Central memory CD8-positive, alpha-beta T cell (primary cell): Measurements from ENCODE around the gene MEF2A.
"Not testable (repeated sequence)": the region's sequence is repeated elsewhere in the genome, so short reads cannot be mapped to it uniquely, and the experiment has no call there.

ENCODE experiments used
- ATAC-seq: fragments of 150-1000 bp; cut with Tn5 transposase; replicated peaks from 2 replicates; pipeline ENCODE4 v1.10.0; 2022; ENCODE audit warnings: mild to moderate bottlenecking, moderate FRiP score, moderate number of reproducible peaks; ENCODE audit not compliant: poor library complexity, severe bottlenecking; ENCODE audit errors: extremely low read depth
- DNase-seq, 2 donors: peaks; one replicate each; pipeline ENCODE4 v3.0.0; 2021; ENCODE audit warnings: low spot score in 2 of 2
- H3K27ac Mint-ChIP-seq: one replicate; pipeline ENCODE4 v1.8.0; 2022; ENCODE audit warnings: low read depth, mild to moderate bottlenecking, moderate library complexity, mixed read lengths
- H3K27me3 Mint-ChIP-seq: one replicate; pipeline ENCODE4 v1.8.0; 2022; ENCODE audit warnings: mixed read lengths
- H3K36me3 Mint-ChIP-seq: one replicate; pipeline ENCODE4 v1.8.0; 2022; ENCODE audit warnings: mild to moderate bottlenecking, moderate library complexity, mixed read lengths; ENCODE audit not compliant: insufficient read depth
- H3K4me1 Mint-ChIP-seq: one replicate; pipeline ENCODE4 v1.8.0; 2022; ENCODE audit warnings: mixed read lengths
- H3K4me3 Mint-ChIP-seq: one replicate; pipeline ENCODE4 v1.8.0; 2022; ENCODE audit warnings: mild to moderate bottlenecking, moderate library complexity, mixed read lengths
- H3K9me3 Mint-ChIP-seq: one replicate; pipeline ENCODE4 v1.8.0; 2022; ENCODE audit warnings: mixed read lengths

Gene MEF2A

GRCh38 chr15:99645543-99645935, 79.8 kb downstream of the MEF2A start:
- Mint-ChIP-seq H3K36me3 (peaks cover 11% of the 10 kb centered on the region), H3K9me3 (peaks cover 6% of the 10 kb centered on the region), H3K27me3 (no peaks in the 10 kb centered on the region), H3K4me3 (no peak overlapping the region), H3K4me1 (peaks cover 10% of the 10 kb centered on the region), H3K27ac (no peak overlapping the region)
- DNase-seq (no peak), ATAC-seq (no peak)

- Mint-ChIP-seq H3K4me1 (peaks cover 10% of the 10 kb centered on the region), H3K36me3 (peaks cover 10% of the 10 kb centered on the region)
- ATAC-seq, result no peak
These were observed 80.2 kb downstream of the MEF2A start for GRCh38 chr15:99645951-99646350.

GRCh38 chr15:99651023-99651807, 85.4 kb downstream of the MEF2A start:
- H3K27me3 Mint-ChIP-seq, result no peaks in the 10 kb centered on the region
- H3K9me3 Mint-ChIP-seq, result no peaks in the 10 kb centered on the region
- H3K27ac Mint-ChIP-seq, result no peak overlapping the region
- no peak overlapping the region for H3K4me3 Mint-ChIP-seq
- no peaks in the 10 kb centered on the region for H3K4me1 Mint-ChIP-seq
- peaks cover 4% of the 10 kb centered on the region for H3K36me3 Mint-ChIP-seq
- no peak for DNase-seq
- no peak for ATAC-seq

More at GRCh38 chr15:99645951-99646350, 80.2 kb downstream of the MEF2A start:
- H3K27ac Mint-ChIP-seq, result no peak overlapping the region
- DNase-seq, result no peak
- H3K27me3 Mint-ChIP-seq, result no peaks in the 10 kb centered on the region
- no peak overlapping the region for H3K4me3 Mint-ChIP-seq
- peaks cover 6% of the 10 kb centered on the region for H3K9me3 Mint-ChIP-seq

DNA sequence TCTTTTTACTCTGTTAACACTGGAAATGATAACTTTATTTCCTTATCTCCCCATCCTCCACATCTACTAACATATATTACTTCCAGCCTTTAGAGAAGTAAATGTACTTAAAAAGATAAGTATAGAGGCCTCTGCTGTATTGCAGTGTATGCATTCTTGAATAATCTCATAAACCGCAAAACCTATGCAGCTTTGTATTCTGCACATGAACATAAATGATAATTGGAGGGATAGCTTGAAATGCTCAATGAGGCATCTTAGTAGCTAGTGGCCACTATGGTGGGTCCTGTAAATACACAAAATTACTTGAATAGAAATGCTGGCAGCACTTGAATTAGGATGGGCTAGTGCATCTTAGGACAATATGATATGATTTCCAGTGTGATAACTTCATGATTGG, 90.4 kb downstream of the MEF2A start:
- H3K27me3 Mint-ChIP-seq, result no peaks in the 10 kb centered on the region
- H3K36me3 Mint-ChIP-seq, result peaks cover 6% of the 10 kb centered on the region

DNA sequence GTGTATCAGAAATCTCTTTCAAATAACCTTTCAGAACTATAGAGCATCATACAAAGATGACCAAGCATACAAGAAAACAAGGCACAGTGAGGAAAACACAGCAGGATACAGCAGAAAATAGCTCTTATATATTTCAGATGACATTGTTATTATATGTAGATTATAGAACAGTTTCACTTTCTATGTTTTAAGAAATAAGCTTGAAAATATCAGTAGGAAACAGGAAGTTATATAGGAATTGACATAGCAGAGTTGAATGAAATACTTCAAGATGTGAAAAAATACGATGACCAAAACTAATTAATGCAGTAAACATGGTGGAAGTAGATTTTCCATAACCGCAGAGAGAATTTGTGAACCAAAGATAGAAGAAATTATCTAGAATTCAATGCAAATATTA, 92.2 kb downstream of the MEF2A start:
- H3K36me3 Mint-ChIP-seq, result peaks cover 5% of the 10 kb centered on the region
- no peak overlapping the region for H3K27ac Mint-ChIP-seq
- no peak for ATAC-seq
- DNase-seq, result no peak
- no peaks in the 10 kb centered on the region for H3K9me3 Mint-ChIP-seq
- H3K4me1 Mint-ChIP-seq, result no peaks in the 10 kb centered on the region
- H3K27me3 Mint-ChIP-seq, result no peaks in the 10 kb centered on the region
- no peak overlapping the region for H3K4me3 Mint-ChIP-seq

More for the DNA sequence above, 90.4 kb downstream of the MEF2A start:
- Mint-ChIP-seq H3K9me3 (no peaks in the 10 kb centered on the region), H3K4me3 (no peak overlapping the region), H3K27ac (no peak overlapping the region), H3K4me1 (no peaks in the 10 kb centered on the region)
- DNase-seq (no peak), ATAC-seq (no peak)

- DNase-seq, result no peak
These were observed 97.1 kb downstream of the MEF2A start for GRCh38 chr15:99662903-99663302.

GRCh38 chr15:99666073-99666472, 100.3 kb downstream of the MEF2A start:
- H3K27ac Mint-ChIP-seq, H3K4me3 Mint-ChIP-seq, H3K4me1 Mint-ChIP-seq, DNase-seq, H3K27me3 Mint-ChIP-seq, H3K9me3 Mint-ChIP-seq, ATAC-seq, H3K36me3 Mint-ChIP-seq: not testable (repeated sequence)

More at GRCh38 chr15:99662903-99663302, 97.1 kb downstream of the MEF2A start:
- no peak for ATAC-seq
- H3K9me3 Mint-ChIP-seq, result no peaks in the 10 kb centered on the region
- no peak overlapping the region for H3K27ac Mint-ChIP-seq
- H3K4me1 Mint-ChIP-seq, result no peaks in the 10 kb centered on the region
- peaks cover 5% of the 10 kb centered on the region for H3K36me3 Mint-ChIP-seq
- no peaks in the 10 kb centered on the region for H3K27me3 Mint-ChIP-seq
- no peak overlapping the region for H3K4me3 Mint-ChIP-seq

DNA sequence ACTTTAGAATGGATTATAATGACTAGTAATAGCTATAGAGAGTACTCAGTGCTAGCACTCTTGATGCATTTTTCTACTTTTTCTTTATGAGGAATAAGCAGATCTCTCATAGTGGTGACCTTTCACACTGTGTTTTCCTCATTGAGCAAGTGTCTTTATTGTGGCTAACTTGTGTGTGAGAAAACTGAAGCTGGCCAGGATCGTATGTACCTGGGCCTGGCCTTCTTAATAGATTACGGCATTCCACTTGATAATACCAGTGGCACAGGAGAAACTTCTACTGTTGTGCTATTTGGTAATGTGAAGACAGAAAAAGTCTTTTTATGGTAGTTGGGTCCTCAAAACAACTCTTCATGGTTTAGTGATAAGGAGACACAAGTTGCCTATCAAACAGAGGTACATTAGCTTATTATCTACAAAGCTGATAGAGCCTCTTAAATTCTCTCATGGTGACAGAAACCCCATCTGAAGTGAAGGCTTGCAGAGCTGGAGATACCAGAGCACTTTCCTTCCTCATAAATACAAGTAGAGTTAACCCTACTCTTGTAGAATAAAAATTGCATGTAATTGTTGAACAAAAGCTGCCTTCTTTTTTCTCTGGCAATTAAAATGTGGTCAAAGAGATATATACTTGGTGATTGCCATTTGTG, 102.9 kb downstream of the MEF2A start:
- H3K9me3 Mint-ChIP-seq, result no peaks in the 10 kb centered on the region
- no peaks in the 10 kb centered on the region for H3K4me1 Mint-ChIP-seq
- ATAC-seq, result no peak
- no peaks in the 10 kb centered on the region for H3K27me3 Mint-ChIP-seq
- DNase-seq, result no peak
- H3K27ac Mint-ChIP-seq, result no peak overlapping the region
- H3K4me3 Mint-ChIP-seq, result no peak overlapping the region
- no peaks in the 10 kb centered on the region for H3K36me3 Mint-ChIP-seq

DNA sequence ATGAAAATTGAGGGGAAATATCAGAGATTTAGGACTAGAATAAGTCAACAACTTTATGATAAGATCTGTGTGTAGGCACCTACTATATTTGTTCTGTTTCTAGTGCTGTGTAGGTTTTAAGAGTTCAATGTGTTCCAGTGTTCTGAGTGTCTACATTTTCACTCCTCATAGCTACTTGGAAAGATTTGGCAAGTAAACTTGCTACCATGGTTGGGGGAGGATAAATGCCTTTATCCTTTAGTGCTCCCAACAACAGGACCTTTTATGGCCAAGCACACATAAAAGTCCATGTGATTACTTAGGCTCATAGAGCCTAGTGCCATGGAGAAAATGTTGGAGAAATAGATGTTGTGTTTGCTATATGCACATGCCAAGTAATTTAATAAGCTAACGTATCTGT, 103.5 kb downstream of the MEF2A start:
- peaks cover under 1% of the 10 kb centered on the region for H3K36me3 Mint-ChIP-seq
- ATAC-seq (no peak), DNase-seq (no peak)
- no peaks in the 10 kb centered on the region for H3K27me3 Mint-ChIP-seq
- no peaks in the 10 kb centered on the region for H3K9me3 Mint-ChIP-seq
- no peaks in the 10 kb centered on the region for H3K4me1 Mint-ChIP-seq
- H3K4me3 Mint-ChIP-seq, result no peak overlapping the region
- H3K27ac Mint-ChIP-seq, result no peak overlapping the region

DNA sequence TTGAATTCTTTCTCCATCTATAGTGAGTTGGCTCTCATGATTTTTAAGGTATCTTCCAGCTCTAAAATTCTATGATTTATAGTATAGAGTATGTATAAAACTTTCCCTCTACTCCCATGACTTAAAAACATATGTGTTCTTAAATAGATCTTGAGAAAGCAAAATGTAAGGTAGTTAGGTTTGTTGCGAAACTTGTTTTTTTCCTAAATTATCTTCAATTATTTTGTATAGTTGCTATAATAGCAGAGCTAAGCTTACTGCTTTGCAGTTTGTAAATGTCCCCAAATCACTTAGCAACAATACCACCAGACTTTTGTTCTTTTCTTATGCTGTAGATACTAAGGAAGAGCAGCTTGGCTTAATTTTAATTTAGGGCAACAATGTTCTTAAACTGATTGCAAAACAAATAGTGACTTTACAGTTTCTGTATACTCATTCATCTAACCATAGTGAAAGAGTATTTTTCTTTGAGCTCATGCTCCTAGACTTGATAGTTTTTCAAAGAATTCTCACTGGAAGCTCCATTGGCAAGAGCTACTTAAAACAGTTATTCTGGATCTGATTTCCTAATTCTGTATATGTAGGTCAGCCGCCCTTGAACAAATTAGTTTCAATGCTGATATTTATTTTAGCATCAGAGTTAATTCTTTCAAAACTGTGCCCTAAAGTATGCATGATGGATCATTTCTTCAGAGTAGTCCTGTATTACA, 106.3 kb downstream of the MEF2A start:
- DNase-seq (no peak), ATAC-seq (no peak)
- Mint-ChIP-seq H3K27me3 (no peaks in the 10 kb centered on the region), H3K27ac (no peak overlapping the region), H3K9me3 (no peaks in the 10 kb centered on the region), H3K4me1 (no peaks in the 10 kb centered on the region), H3K4me3 (no peak overlapping the region), H3K36me3 (peaks cover 10% of the 10 kb centered on the region)

DNA sequence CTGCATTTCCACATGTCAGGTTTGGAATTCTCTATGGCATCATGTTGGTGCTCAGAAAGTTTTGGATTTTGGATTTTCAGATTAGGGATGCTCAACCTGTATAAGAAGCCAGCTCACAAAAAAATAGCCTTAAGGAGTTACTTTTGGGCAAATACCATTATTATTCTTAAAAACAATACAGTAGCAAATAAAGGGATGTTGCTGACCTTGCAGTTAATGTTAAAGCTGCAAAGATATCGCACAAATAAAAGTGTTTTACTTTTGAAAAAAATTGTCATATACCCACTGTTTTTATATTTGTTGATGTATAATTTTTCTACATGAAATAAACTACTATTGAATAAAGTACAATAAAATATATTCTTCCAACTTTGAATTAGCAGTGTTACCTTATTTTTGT, 107.3 kb downstream of the MEF2A start:
- Mint-ChIP-seq H3K27ac (no peak overlapping the region), H3K36me3 (peaks cover 11% of the 10 kb centered on the region), H3K27me3 (no peaks in the 10 kb centered on the region), H3K4me3 (no peak overlapping the region), H3K4me1 (no peaks in the 10 kb centered on the region), H3K9me3 (no peaks in the 10 kb centered on the region)
- DNase-seq, result no peak
- ATAC-seq, result no peak

DNA sequence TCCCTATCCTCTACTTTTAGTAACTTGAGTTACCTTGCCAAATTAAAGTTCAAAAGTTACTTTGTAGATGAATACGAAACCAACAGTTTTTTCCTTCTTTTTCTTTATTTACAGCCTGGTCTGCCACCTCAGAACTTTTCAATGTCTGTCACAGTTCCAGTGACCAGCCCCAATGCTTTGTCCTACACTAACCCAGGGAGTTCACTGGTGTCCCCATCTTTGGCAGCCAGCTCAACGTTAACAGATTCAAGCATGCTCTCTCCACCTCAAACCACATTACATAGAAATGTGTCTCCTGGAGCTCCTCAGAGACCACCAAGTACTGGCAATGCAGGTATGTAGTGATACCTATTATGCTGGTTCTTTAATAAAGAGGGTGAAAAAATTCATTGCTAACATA, 108.5 kb downstream of the MEF2A start:
- H3K27me3 Mint-ChIP-seq, result no peaks in the 10 kb centered on the region
- DNase-seq (no peak), ATAC-seq (no peak)
- no peak overlapping the region for H3K4me3 Mint-ChIP-seq
- no peak overlapping the region for H3K27ac Mint-ChIP-seq
- H3K4me1 Mint-ChIP-seq, result no peaks in the 10 kb centered on the region
- peaks cover 11% of the 10 kb centered on the region for H3K36me3 Mint-ChIP-seq
- no peaks in the 10 kb centered on the region for H3K9me3 Mint-ChIP-seq
